Spinal cord (tissue), 10 donors: ENCODE data around the gene GFOD2. TPM values are rescaled to one million over a fixed set of nuclear protein-coding genes. Genes with fewer than 3 reads are reported as not detected.

Source experiments
- DNase-seq, 6 donors: peaks; one replicate each; pipeline versions ENCODE4 v3.0.0 to v3.0.0-alpha.2; 2013 to 2015; ENCODE audit warnings: low spot score in 6 of 6, low read depth in 4 of 6
- H3K27ac ChIP-seq: one replicate; pipeline ENCODE4 v1.5.1; 2013; ENCODE audit warnings: low read depth, low read length, control low read depth
- H3K27me3 ChIP-seq: one replicate; pipeline ENCODE4 v1.6.1; 2013; ENCODE audit warnings: low read length; ENCODE audit not compliant: control insufficient read depth, insufficient read depth
- H3K36me3 ChIP-seq: one replicate; pipeline ENCODE4 v1.6.1; 2013; ENCODE audit warnings: low read length; ENCODE audit not compliant: control insufficient read depth, insufficient read depth
- H3K4me1 ChIP-seq: one replicate; pipeline ENCODE4 v1.6.1; 2013; ENCODE audit warnings: low read length; ENCODE audit not compliant: control insufficient read depth, insufficient read depth
- H3K4me3 ChIP-seq: one replicate; pipeline ENCODE4 v1.5.1; 2013; ENCODE audit warnings: low read depth, low read length, control low read depth
- H3K9me3 ChIP-seq: one replicate; pipeline ENCODE4 v1.6.1; 2013; ENCODE audit warnings: low read length; ENCODE audit not compliant: control insufficient read depth, insufficient read depth
- WGBS: methylation state at CpG from one replicate; pipeline ENCODE4 v1.1.5; 2013; ENCODE audit warnings: missing lambda C conversion rate; ENCODE audit not compliant: insufficient coverage; 5-methylcytosine and 5-hydroxymethylcytosine counted together
- polyA plus RNA-seq, 2 donors: library from polyadenylated mRNA; unstranded; fragments of 120-200 nt; gene quantifications; one replicate each; pipeline ENCODE4 v1.2.1, GENCODE V29; 2013; ENCODE audit not compliant: insufficient read length in 2 of 2
- total RNA-seq, 2 donors: library from RNA; depleted of rRNA in 1 of 2; stranded (reverse); fragments of 120-200 nt in 1 of 2; fragments of >200 nt in 1 of 2; gene quantifications; one replicate each; pipeline versions ENCODE4 v1.2.3 to v1.2.4, GENCODE V29; 2013 to 2014
- donor health status: healthy.

GFOD2 gene
- total and polyA plus RNA-seq, 4 donors = 26.1 to 56.0 (median 37.4) TPM

DNA sequence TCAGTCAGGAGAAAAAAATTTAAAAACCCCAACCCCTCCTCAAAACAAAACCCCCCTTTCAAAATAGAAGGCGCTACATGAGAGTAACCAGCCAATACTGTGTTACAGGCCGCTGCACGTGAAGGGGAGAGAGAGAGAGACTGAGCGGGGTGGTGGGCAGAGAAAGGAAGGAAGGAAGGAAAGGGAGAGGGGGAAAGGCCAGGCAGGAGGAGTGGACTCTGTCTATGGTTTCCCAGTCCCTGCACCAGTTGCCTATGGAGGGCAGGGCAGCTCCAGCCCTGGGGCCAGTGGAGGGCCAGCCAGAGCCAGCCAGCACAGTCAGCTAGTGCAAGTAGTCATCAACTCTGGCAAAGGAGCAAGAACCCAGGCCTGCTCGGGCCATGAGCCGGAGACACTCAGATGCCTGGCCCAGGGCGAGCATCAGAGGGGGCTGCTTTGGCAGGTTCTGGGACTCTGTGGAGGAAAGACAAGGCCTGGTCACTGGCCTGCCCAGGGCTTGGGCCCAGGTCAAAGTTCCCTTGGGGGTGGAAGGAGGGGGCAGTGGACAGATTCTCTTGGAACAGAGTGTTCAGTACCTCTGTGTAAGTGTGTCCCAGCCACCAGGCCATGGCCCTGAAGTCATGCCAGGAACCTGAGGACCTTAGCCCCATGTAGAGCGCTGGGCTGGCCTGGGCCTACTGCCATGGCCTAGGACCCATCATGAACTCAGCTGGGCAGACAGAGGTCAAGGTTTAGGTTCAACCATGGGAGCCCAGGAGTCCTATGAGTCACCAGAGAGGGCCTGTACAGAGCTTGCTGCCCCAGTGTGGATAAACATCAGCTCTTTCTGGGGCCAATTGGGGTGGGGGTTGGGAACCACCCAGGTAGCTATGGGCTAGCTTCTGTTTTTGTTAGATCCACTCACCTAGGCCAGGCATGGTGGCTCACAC, 7.3 kb upstream of the GFOD2 start:
- Histone ChIP-seq H3K36me3 (peaks cover 78% of the 10 kb centered on the region), H3K4me1 (peaks cover 4% of the 10 kb centered on the region), H3K4me3 (no peak overlapping the region), H3K27ac (no peak overlapping the region), H3K9me3 (no peaks in the 10 kb centered on the region), H3K27me3 (no peaks in the 10 kb centered on the region)
- no peak for DNase-seq
- WGBS = 92% methylated on average over 8 of the region's 8 CpGs

DNA sequence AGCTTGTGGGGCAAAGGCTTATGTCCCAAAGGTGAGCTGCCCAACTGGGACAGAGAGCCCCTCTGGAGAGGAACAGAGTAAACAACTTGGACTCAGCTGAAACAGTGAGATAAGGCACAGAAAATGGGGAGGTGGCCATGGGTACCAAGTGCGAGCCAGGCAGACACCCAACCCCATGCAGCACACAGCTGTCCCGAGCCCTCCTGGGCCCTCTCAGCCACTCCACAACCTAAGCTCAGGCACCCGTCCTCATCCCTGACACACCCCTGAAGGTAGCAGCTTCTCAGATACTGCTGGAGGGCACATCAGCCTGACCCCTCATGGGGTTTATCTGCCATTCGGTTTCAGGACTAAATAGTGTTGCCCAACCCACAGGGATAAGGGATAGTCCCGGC, 4.8 kb upstream of the GFOD2 start:
- DNase-seq = no peak
- no peaks in the 10 kb centered on the region for H3K27me3 ChIP-seq
- H3K9me3 ChIP-seq = no peaks in the 10 kb centered on the region
- peaks cover 9% of the 10 kb centered on the region for H3K4me1 ChIP-seq
- WGBS = 93% methylated on average over 4 of the region's 5 CpGs
- peaks cover 54% of the 10 kb centered on the region for H3K36me3 ChIP-seq
- H3K4me3 ChIP-seq = no peak overlapping the region
- H3K27ac ChIP-seq = no peak overlapping the region

DNA sequence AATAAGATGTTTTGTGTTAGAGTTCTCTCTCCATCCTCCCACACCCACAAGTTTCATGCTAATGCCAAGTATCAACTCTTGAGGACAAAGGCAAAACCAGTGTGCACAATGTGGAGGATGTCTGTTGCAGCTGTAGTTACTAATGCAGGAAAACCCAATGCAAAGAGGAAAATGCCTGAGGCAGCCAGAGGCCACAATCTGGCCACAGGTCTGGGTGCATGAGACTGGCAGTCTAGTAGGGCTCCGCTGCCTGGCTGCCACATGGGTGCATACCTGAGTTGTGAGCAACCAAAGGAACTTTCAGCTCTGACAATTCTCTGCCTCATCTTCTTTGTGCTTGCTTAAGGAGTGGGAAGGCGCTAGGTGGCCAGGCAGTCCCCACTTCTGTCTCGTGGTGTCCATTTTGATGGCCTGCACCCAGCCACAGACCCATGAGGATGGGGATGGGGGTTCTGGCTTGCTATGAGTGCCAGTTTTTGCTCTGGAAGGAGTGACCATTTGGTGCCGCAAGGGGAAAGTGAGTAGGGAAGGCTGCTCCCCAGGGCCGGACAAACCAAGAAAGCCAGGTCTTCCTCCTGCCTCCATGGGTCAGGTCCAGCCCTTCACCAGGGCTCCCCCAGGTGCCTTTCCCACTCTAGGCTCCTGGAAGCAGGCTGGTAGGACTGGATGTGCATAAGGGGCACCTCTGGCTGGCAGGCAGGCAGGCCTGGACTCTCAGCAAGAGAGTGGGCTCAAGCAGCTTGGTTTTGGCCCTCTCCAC, 4.2 kb upstream of the GFOD2 start:
- Histone ChIP-seq H3K36me3 (peaks cover 48% of the 10 kb centered on the region), H3K4me3 (no peak overlapping the region), H3K4me1 (peaks cover 12% of the 10 kb centered on the region), H3K27ac (no peak overlapping the region), H3K9me3 (no peaks in the 10 kb centered on the region), H3K27me3 (no peaks in the 10 kb centered on the region)
- WGBS = 96% methylated on average over 5 of the region's 5 CpGs
- no peak for DNase-seq

DNA sequence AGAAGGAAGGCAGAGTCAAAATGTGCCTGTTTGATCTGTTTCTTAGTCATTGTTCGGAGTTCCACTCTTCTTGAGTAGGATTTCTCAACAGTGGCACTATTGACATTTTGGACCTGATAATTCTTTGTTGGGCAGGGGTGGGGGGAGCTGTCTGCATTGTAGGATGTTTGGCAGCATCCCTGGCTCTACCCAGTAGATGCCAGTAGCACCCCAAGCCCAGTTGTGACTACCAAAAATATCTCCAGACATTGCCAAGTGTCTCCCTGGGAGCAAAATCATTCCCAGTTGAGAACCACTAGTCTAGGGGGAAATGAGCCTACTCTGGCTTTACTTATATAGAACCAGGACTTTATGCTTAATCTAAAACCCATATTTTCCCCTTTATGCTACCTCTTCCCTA, 1.1 kb upstream of the GFOD2 start:
- H3K4me1 ChIP-seq = peaks cover 13% of the 10 kb centered on the region
- H3K4me3 ChIP-seq = no peak overlapping the region
- 100% methylated on average over 1 of the region's 1 CpG for WGBS
- no peaks in the 10 kb centered on the region for H3K27me3 ChIP-seq
- DNase-seq = peak in 1 of 6 donors; percentile 9
- peaks cover 20% of the 10 kb centered on the region for H3K36me3 ChIP-seq
- H3K27ac ChIP-seq = no peak overlapping the region
- H3K9me3 ChIP-seq = no peaks in the 10 kb centered on the region

DNA sequence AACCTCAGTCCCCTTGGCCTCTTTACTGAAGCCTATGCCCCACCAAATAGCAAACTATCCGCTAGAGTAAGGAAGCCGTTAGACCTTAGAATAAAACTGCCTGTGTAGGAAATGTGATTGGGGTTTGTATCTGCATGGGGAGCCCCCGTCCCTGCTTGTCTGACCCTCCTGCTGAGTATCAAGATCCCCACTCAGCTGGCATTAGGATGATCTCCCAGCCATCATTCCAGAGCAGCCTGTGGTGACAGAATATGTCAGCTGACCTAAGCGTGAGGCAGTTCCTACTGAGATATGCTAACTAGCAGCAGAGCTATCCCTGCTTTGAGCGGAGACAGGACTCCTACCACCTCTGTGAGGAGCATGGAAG, 645 bp upstream of the GFOD2 start:
- Histone ChIP-seq H3K27ac (peak overlapping the region; percentile 78), H3K36me3 (peaks cover 16% of the 10 kb centered on the region), H3K4me3 (peak overlapping the region; percentile 69), H3K27me3 (no peaks in the 10 kb centered on the region), H3K4me1 (peaks cover 13% of the 10 kb centered on the region), H3K9me3 (no peaks in the 10 kb centered on the region)
- WGBS = 0% methylated on average over 1 of the region's 5 CpGs
- DNase-seq = peak in 5 of 6 donors; percentile 13 to 78 (median 26)

DNA sequence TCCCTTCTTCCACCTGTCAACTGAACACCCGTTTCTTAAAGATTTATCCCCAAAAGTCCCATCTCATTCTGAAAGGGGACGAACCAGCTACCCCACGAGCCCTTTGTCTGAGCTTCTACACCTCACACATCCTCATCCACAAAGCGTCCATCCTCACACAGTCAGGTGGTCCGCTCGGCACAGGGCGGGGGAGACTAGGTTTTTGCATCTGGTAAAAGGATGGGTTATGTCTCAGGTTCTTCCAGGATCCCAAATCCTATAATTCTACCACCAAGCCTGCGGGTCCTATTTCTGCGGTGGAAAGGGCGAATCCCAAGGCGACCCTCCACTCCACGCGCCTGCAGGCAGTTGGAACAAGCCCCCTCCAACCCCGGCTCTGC, 458 bp downstream of the GFOD2 start:
- Histone ChIP-seq H3K4me1 (peaks cover 13% of the 10 kb centered on the region), H3K4me3 (peak overlapping the region; percentile 69), H3K27ac (no peak overlapping the region), H3K9me3 (no peaks in the 10 kb centered on the region), H3K27me3 (no peaks in the 10 kb centered on the region), H3K36me3 (peaks cover 7% of the 10 kb centered on the region)
- WGBS = 0% methylated on average over 8 of the region's 14 CpGs
- DNase-seq = peak in 5 of 6 donors; percentile 8 to 73 (median 19)

DNA sequence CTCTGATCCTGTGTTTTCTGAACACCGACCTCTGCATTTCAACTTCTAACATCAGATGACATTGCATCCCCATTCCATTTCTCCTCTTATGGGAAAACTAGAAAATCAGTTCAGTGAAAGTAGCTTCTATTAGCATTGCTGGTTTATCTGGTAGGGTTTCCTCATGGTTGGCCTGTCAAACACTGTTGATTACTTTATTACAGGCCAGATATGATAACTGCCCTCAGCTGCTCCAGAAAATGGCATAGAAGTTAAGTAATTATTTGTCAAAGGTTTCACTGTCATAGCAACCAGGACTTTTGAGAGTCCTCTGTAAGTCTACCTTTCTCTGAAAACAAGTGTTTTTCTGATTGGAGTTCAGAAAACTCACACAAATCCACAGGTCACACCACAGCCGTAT, 3.0 kb downstream of the GFOD2 start:
- Histone ChIP-seq H3K9me3 (no peaks in the 10 kb centered on the region), H3K27ac (no peak overlapping the region), H3K27me3 (no peaks in the 10 kb centered on the region), H3K4me3 (no peak overlapping the region), H3K4me1 (peaks cover 13% of the 10 kb centered on the region), H3K36me3 (no peaks in the 10 kb centered on the region)
- 83% methylated on average over 1 of the region's 2 CpGs for WGBS
- DNase-seq = no peak

DNA sequence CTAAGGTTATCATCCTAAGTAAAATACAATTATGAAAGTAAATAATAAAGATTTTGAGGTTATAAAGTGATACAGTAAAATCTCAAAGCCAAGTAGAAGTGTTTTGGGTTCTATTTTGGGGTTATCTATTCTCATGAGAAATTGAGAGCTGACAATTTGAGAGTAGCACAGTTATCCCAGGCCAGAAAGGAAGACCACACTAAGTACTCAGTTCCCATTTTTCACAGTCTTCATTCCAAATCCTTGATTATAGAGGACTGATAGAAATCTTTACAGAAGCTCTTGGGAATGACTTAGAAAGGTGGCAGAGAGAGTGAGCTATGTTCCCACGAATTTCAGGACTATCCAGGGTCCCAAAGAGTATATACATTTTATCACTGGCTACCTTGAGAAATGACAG, 4.6 kb downstream of the GFOD2 start:
- no CpG with 5 or more reads among the region's 1 CpG for WGBS
- H3K27ac ChIP-seq = no peak overlapping the region
- no peak for DNase-seq

DNA sequence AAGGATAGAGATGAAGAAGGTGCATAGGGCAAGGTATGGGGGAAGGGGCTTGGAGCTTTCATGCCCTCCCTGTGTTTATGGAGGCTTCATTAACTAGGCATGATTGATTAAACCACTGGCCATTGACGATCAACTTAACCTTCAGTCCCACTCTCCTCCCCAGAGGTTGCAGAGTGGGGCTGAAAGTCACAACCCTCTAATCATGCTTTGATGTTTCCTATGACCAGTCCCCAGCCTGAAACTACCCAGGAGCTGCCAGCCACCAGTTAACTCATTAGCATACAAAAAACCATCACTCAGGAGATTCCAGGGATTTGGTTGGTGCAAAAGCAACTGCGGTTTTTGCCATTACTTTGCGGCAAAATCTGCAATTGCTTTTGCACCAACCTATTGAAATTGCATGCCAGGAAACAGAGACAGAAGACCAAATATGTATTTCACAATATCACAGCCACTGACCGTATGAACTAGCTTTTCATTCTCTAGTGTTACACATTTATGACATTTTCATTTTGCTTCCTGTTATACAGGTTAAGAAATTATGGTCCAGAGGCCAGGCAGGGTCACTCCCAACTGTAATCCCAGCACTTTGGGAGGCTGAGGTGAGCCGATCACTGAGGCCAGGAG, 5.4 kb downstream of the GFOD2 start:
- Histone ChIP-seq H3K4me3 (no peak overlapping the region), H3K9me3 (no peaks in the 10 kb centered on the region), H3K36me3 (no peaks in the 10 kb centered on the region), H3K27ac (no peak overlapping the region), H3K4me1 (peaks cover 9% of the 10 kb centered on the region), H3K27me3 (no peaks in the 10 kb centered on the region)
- WGBS = 81% methylated on average over 3 of the region's 5 CpGs
- DNase-seq = no peak

More for the DNA sequence above, 4.6 kb downstream of the GFOD2 start:
- Histone ChIP-seq H3K4me3 (no peak overlapping the region), H3K27me3 (no peaks in the 10 kb centered on the region), H3K9me3 (no peaks in the 10 kb centered on the region), H3K36me3 (no peaks in the 10 kb centered on the region), H3K4me1 (peaks cover 9% of the 10 kb centered on the region)
